Measurements from ENCODE around the gene S100P.

GRCh38 chr4:6722891-6723290 is 29.2 kb downstream of the S100P start:
- TF ChIP-seq CTCF (IDR thresholded peaks at IDR 0.05) (no peak), POLR2A (IDR thresholded peaks at IDR 0.05) (no peak), EP300 (IDR thresholded peaks at IDR 0.05) (no peak)

Measured in tibial nerve (tissue), 4 donors.